AG10803 (cell line): Measurements from ENCODE around the gene ROBO4.
A peak's percentile ranks its signal among the peaks of the same experiment; 100 is the strongest.

Source experiments
- DNase-seq: peaks from one replicate; pipeline ENCODE4 v3.0.0; 2010; ENCODE audit warnings: low read depth
- H3K4me3 ChIP-seq: 2 replicates; pipeline ENCODE4 v1.5.1; 2011; ENCODE audit warnings: mild to moderate bottlenecking, low read length, control low read depth
- TF ChIP-seq, protein P1 (sequence below): conservative IDR thresholded peaks from 2 replicates; pipeline ENCODE4 v1.5.1; 2011; ENCODE audit warnings: mild to moderate bottlenecking, low read length, control low read depth, inconsistent platforms

ROBO4 gene

GRCh38 chr11:124863137-124863825 lies 34.4 kb downstream of the ROBO4 start:
- peak; percentile 25 for DNase-seq
- H3K4me3 ChIP-seq, result peak overlapping the region; percentile 37
- TF ChIP-seq, protein P1, sequence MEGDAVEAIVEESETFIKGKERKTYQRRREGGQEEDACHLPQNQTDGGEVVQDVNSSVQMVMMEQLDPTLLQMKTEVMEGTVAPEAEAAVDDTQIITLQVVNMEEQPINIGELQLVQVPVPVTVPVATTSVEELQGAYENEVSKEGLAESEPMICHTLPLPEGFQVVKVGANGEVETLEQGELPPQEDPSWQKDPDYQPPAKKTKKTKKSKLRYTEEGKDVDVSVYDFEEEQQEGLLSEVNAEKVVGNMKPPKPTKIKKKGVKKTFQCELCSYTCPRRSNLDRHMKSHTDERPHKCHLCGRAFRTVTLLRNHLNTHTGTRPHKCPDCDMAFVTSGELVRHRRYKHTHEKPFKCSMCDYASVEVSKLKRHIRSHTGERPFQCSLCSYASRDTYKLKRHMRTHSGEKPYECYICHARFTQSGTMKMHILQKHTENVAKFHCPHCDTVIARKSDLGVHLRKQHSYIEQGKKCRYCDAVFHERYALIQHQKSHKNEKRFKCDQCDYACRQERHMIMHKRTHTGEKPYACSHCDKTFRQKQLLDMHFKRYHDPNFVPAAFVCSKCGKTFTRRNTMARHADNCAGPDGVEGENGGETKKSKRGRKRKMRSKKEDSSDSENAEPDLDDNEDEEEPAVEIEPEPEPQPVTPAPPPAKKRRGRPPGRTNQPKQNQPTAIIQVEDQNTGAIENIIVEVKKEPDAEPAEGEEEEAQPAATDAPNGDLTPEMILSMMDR, result no peak

DNA sequence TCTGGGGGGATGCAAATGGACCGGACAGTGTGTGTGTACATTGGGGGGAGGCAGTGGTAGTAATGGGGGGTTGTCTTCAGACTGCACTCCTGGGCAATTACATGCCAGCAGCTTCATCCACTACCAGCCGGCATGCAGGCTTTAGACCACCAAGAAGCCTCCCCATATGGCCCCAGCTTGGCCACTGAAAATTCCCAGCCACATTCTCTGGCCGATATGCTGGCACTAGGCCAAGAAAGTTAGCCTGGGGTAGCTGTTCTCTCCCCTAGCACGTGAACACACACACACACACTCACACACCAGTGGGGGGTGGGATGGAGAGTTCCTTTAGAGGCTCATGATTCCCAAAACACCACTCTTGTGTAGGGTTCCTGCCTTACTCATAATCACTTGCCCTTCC lies 36.0 kb downstream of the ROBO4 start:
- TF ChIP-seq, protein P1, result no peak
- no peak for DNase-seq
- no peak overlapping the region for H3K4me3 ChIP-seq

DNA sequence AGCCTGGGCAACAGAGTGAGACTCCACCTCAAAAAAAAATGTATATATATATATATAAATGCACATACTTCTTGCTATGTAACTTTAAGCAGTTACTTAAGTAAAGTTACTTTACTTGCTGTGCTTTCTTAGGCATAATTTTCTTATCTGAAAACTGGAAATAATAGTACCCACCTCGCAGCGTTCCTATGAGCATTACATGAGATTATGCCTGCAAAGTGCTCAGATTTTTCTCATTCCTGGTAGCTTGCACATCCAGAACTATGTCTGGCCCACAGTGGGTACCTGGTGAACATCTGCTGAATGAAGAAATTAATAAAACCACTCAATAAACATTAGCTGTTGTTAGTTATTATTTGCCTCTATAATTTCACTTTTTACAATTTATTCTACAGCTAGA lies 38.5 kb downstream of the ROBO4 start:
- H3K4me3 ChIP-seq, result no peak overlapping the region
- TF ChIP-seq, protein P1, result no peak
- DNase-seq, result no peak

DNA sequence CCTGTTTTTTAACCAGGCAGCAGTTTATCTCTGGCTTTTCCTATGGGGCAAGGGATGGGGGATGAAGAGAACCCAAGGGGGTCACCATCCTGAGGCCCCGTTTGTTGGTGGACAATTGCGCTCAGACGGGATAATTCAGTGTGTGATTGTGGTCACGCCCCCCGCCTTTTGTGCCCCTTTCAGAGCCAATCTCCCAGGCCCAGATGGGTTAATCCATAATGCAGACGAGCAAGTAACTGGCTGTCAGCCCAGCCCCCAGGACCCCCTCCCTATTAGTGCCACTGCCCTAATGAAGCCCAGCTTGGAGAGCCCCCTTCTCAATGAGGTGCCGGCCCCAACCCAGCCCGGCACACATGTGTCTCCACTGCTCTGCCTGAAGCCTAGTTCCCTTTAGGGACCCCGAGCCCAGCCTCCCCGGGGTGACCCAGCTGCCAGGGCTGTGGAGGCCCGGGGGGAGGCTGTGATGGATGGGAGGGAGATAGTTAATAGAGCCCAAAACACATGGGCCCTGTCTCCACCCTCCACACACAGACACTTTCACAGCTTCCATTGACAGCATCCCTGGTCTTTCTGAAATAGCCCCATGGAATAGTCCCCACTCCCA lies 51.5 kb downstream of the ROBO4 start:
- no peak overlapping the region for H3K4me3 ChIP-seq
- no peak for DNase-seq
- TF ChIP-seq, protein P1, result no peak

DNA sequence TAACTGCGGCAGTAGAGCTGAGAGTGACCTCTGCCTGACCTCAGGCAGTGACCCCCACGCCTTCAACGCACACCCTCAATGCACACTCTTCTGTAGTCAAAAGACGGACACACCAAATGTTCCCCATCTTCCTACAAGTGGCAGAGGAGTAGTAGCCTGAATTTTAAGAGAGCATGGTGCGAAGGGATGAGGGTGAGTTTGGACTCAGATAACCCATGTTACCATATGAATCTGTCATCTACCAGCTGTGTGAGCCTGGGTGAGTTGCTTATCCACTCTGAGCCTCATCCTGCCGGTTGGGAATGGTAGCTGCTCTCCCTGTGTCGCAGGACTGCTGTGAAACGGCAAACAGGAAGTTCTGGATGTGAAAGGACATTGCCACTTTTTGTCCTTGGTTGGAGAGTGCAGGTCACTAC lies 53.0 kb downstream of the ROBO4 start:
- no peak for DNase-seq
- TF ChIP-seq, protein P1, result no peak
- H3K4me3 ChIP-seq, result no peak overlapping the region

- H3K4me3 ChIP-seq, result no peak overlapping the region
- DNase-seq, result no peak
- TF ChIP-seq, protein P1, result no peak
These were observed 54.1 kb downstream of the ROBO4 start for GRCh38 chr11:124843616-124843910.

GRCh38 chr11:124842305-124842704 lies 55.4 kb downstream of the ROBO4 start:
- H3K4me3 ChIP-seq, result no peak overlapping the region
- DNase-seq, result no peak
- TF ChIP-seq, protein P1, result no peak
